RWPE2 (cell line): ENCODE measurements around the gene GAS2.

Source experiments
- ATAC-seq: fragments of 200-7000 bp; cut with Tn5 transposase; 3 replicates; pipeline ENCODE4 v1.9.1; 2021; ENCODE audit warnings: low read depth
- DNase-seq: peaks from one replicate; pipeline ENCODE4 v3.0.0-alpha.2; 2020; ENCODE audit warnings: low spot score
- H3K27ac ChIP-seq: fragments of 450-650 bp; 2 replicates; pipeline ENCODE4 v1.5.1; 2017; ENCODE audit warnings: mild to moderate bottlenecking; ENCODE audit not compliant: poor library complexity, severe bottlenecking
- H3K27me3 ChIP-seq: fragments of 250-450 bp; sonication (Bioruptor Pico); 2 replicates; pipeline ENCODE4 v1.5.1; 2021; ENCODE audit warnings: mild to moderate bottlenecking, moderate library complexity; ENCODE audit not compliant: insufficient read depth, poor library complexity, severe bottlenecking
- H3K36me3 ChIP-seq: fragments of 250-450 bp; sonication (Bioruptor Pico); 2 replicates; pipeline ENCODE4 v1.5.1; 2020; ENCODE audit warnings: low read depth, mild to moderate bottlenecking, moderate library complexity
- H3K4me1 ChIP-seq: fragments of 250-450 bp; sonication (Bioruptor Pico); 2 replicates; pipeline ENCODE4 v1.5.1; 2021; ENCODE audit warnings: mild to moderate bottlenecking, moderate library complexity; ENCODE audit not compliant: insufficient read depth, poor library complexity, severe bottlenecking
- H3K4me3 ChIP-seq: fragments of 250-450 bp; sonication (Bioruptor Pico); 2 replicates; pipeline ENCODE4 v1.5.1; 2021; ENCODE audit warnings: mild to moderate bottlenecking, moderate library complexity; ENCODE audit not compliant: severe bottlenecking
- H3K9me3 ChIP-seq: fragments of 250-450 bp; sonication (Bioruptor Pico); 2 replicates; pipeline ENCODE4 v1.5.1; 2021; ENCODE audit warnings: mild to moderate bottlenecking, moderate library complexity; ENCODE audit not compliant: severe bottlenecking
- TF ChIP-seq, protein P1 (sequence below): fragments of 450-650 bp; IDR thresholded peaks from one replicate; pipeline ENCODE4 v1.5.1; 2017; ENCODE audit warnings: mild to moderate bottlenecking, moderate library complexity; ENCODE audit not compliant: poor library complexity, severe bottlenecking

The GAS2 gene

DNA sequence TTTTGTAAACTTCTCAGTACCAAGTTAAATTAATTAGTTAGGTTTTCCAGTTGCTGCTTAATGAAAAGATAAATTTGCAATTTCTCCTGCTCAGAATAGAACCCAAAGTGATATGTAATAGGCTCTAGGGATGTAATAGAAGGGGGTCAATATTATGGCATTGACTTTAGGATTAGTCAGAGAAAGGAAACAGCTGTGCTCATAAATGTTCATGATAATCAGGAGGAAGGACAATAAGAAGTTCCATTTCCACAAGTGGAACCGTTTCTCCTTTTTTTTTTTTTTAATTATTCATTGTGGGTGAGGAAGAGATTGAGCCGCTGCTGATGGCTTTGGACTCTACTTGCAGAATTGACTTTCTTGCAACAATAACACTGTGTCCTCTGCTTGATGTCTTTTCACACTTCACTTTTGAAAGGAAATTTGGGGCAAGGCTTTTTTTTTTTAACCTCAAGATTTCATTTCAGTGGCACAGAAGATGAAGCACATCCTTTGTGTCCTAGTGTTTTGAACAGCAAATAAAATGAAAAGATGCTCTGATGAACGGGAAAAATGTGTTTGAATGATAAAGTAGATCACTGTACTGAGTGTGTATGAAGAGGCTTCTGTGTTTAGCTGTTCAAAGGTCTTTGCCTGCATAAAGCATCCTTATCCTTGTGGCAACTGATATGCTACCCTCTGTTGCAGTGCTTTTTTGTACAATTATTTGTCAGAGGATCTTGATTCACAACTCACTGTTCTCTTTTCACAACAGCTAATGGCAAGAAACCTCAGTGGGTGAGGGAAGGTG is 62.4 kb downstream of the GAS2 start:
- no peaks in the 10 kb centered on the region for H3K4me1 ChIP-seq
- TF ChIP-seq, protein P1, sequence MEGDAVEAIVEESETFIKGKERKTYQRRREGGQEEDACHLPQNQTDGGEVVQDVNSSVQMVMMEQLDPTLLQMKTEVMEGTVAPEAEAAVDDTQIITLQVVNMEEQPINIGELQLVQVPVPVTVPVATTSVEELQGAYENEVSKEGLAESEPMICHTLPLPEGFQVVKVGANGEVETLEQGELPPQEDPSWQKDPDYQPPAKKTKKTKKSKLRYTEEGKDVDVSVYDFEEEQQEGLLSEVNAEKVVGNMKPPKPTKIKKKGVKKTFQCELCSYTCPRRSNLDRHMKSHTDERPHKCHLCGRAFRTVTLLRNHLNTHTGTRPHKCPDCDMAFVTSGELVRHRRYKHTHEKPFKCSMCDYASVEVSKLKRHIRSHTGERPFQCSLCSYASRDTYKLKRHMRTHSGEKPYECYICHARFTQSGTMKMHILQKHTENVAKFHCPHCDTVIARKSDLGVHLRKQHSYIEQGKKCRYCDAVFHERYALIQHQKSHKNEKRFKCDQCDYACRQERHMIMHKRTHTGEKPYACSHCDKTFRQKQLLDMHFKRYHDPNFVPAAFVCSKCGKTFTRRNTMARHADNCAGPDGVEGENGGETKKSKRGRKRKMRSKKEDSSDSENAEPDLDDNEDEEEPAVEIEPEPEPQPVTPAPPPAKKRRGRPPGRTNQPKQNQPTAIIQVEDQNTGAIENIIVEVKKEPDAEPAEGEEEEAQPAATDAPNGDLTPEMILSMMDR: no peak
- H3K36me3 ChIP-seq: no peaks in the 10 kb centered on the region
- no peak for ATAC-seq
- DNase-seq: no peak
- no peaks in the 10 kb centered on the region for H3K27me3 ChIP-seq
- no peaks in the 10 kb centered on the region for H3K9me3 ChIP-seq
- no peak overlapping the region for H3K27ac ChIP-seq
- H3K4me3 ChIP-seq: no peak overlapping the region

DNA sequence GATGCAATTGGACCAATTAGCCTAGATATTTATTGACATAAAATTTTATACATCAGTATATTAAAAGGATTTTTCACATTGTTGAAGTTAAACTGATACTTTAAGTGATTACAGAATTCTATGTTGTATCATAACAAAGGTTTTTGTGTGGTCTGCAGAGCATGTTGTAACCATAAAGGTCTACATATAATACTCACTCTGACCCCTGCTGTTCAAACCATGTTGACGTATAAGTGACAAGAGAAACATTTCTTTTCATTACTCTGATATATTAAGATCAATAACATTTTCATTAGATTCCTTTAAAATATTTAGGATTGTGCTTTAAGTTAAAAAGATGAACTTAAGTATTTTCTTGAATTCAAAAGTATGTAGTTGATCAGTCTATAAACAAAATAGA is 63.9 kb downstream of the GAS2 start:
- no peak for DNase-seq
- peak; percentile 61; the same call in 2 of the 3 replicates for ATAC-seq
- Histone ChIP-seq H3K9me3 (no peaks in the 10 kb centered on the region), H3K4me3 (no peak overlapping the region), H3K4me1 (no peaks in the 10 kb centered on the region), H3K27me3 (no peaks in the 10 kb centered on the region), H3K36me3 (no peaks in the 10 kb centered on the region), H3K27ac (no peak overlapping the region)
- TF ChIP-seq, protein P1: peak; percentile 61

DNA sequence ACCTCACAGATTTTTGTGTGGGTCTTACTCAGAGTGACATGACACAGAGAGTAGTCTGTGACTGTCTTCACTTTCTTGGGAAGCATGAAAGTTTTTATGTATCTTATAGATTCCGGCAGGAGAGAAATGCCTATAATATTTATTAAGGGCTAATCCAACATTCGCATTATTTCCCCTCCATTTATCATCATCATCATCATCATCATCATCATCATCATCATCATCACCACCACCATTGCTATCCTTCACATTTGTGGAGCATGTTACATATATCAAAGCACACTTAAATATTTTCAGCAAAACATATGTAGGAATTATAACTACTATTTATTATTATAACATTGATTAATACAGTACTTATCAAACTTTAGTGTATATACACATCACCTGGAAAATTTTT is 66.2 kb downstream of the GAS2 start:
- TF ChIP-seq, protein P1: no peak
- Histone ChIP-seq H3K4me3 (no peak overlapping the region), H3K4me1 (no peaks in the 10 kb centered on the region), H3K9me3 (no peaks in the 10 kb centered on the region), H3K36me3 (no peaks in the 10 kb centered on the region), H3K27me3 (peaks cover 5% of the 10 kb centered on the region), H3K27ac (no peak overlapping the region)
- no peak for ATAC-seq
- no peak for DNase-seq

GRCh38 chr11:22733475-22734248 is 67.3 kb downstream of the GAS2 start:
- TF ChIP-seq, protein P1: no peak
- H3K27ac ChIP-seq: no peak overlapping the region
- no peaks in the 10 kb centered on the region for H3K36me3 ChIP-seq
- H3K4me3 ChIP-seq: no peak overlapping the region
- no peaks in the 10 kb centered on the region for H3K4me1 ChIP-seq
- ATAC-seq (no peak), DNase-seq (no peak)
- H3K27me3 ChIP-seq: peaks cover 5% of the 10 kb centered on the region
- no peaks in the 10 kb centered on the region for H3K9me3 ChIP-seq
